Fibroblast of skin of scalp (primary cell): ENCODE results near the gene ACTL7A.

ENCODE experiments used
- DNase-seq: peaks from one replicate; pipeline ENCODE4 v3.0.0-alpha.2; 2013

ACTL7A gene

GRCh38 chr9:108850293-108850897 is 11.7 kb upstream of the ACTL7A start:
- DNase-seq: no peak

- DNase-seq: no peak
Observed at GRCh38 chr9:108851138-108851537, 10.9 kb upstream of the ACTL7A start.

DNA sequence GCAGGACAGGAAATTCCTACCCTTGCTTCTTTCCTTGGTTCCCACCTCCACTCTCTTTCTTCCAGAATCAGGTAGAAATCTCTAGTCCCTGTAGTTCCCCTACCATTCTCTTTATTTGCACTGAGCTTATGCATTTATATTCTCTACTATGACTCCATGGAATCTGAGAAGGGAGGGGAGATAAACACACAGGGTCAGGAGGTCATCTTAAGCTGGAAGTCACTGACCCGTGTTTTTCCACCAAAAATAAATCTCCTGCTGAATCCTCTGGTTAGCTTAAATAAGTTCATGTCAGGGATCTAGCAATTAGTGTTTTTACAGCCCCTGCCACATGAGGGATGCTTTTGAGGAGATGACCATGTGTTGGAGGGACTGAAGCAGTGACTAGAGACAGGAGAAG is 10.0 kb upstream of the ACTL7A start:
- DNase-seq: no peak

GRCh38 chr9:108854094-108854493 is 8.0 kb upstream of the ACTL7A start:
- no peak for DNase-seq

DNA sequence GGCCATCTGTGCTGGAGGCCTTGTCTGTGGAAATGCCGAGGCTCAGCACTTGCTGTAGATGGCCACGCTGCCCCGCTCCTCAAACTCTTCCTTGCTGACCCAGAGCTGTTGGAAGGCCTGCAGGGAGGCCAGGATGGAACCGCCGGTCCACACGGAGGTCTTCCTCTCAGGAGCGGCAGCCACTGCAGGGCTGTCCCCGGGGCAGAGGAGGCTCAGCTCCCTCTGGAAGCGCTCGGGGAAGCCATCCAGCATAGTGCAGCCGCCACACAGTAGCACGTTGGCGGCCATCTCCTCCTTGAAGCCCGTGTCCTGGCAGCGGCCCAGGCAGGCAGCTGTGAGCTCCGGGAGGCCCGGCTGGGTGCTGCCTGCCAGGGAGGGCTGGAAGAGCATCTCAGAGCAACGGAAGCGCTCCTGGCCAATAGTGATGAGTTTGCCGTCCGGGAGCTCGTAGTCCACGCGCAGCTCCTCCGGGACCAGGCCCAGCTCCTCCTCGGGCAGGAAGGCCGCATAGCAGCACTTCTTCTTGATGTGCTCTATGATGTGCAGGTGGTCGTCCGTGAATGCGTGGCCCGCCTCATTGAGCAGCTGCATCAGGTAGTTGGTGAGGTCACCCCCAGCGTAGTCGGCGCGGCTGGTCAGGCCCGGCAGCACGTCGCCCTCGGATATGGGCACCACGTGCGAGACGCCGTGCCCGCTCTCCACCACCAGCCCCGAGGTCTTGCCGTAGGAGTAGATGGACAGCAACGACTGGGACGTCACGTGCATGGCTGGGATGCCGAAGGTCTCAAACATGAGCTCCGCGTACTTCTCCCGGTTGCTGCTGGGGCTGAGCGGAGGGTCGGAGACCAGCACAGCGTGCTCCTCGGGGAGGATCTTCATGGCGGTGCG is 7.2 kb upstream of the ACTL7A start:
- no peak for DNase-seq

DNA sequence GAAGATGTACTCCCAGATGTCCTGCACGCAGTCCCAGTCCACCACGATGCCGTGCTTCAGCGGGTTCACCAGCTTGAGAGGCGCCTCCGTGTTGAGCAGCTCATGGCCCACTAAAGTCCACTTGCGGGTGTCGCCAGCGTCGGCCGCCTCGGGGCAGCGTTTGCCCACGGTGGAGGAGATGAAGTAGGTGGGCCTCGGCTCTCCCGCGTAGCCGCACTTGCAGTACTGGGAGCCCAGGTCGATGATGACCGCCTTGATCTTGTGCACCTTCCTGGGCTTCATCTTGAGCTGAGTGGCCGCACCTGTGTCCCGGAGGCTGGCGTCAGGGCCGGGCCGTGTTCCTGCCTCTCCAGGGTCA is 6.6 kb upstream of the ACTL7A start:
- DNase-seq: no peak

DNA sequence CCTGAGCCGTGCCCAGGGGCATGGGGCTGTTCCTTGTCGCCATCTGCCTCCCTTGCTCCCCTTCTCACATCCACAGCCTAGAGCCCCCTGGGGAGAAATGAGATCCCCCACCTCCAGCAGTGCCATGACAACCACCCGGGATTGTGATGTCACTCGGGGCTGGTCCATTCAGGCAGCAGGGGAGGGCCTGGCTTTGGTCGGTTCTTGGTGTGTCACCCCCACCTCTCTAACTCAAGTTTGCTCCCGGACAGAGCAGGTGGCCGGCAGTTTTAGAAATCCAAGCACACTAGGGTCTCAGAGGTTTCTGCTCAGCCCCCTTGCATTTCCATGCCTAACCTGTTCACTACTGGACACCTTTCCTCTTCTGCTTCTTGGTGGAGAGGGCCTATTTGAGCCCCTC is 6.2 kb upstream of the ACTL7A start, which contains the start of gene ACTL7B:
Gene ACTL7B (minus strand): TSS at position 99 of the 400 bp plus-strand sequence. CDS start 56 bp downstream, at position 43.
- no peak for DNase-seq

DNA sequence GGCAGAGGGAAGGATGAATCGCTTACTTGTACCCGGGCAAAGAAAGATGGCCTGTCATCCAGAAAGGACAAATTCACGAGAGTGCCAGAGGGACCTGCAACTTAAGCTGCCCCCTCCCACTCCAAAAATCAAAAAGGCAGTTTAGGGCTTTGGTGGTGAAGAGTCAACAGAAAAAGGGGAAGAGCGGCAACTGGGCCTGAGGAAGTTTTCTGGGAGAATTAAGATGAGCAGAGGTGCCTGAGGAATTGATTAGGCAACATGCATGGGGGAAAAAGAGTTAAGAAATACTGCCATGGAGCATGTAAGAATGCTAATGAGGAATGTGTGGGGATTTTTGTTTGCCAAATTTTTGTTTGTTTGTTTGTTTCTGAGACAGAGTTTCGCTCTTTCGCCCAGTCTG is 4.5 kb upstream of the ACTL7A start:
- no peak for DNase-seq

DNA sequence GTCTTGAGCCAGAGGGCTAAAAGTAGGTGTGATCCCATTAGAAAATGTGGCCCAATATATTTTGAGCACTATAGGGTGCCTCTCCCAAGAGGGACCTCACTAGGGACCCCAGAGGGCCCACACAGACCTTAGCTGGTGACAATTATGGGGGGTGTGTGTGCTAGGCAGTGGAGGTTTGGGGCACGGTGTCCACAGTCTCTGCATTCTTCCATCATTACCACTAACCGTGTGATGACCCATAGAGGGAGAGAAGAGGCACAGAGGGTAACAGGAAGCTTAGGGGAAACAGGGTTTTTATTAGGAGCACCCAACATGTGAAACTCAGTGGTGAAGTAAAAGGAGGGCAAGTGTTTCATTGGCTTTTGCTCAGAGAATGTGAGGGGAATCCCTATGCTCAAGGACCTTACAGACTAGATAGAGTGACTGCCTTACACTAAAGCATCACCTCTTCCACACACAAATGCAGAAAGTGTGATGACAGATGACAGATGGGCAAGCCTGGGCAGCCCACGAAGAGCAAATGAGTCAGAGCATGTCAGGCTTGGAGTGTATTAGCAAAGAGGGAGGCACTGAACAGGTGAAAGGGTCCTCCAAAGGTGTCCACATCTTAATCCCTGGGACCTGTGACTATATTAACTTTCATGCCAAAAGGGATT is 2.5 kb upstream of the ACTL7A start:
- no peak for DNase-seq

- no peak for DNase-seq
Observed at GRCh38 chr9:108860354-108860753, 1.7 kb upstream of the ACTL7A start.

- no peak for DNase-seq
Observed at GRCh38 chr9:108860764-108861163, 1.3 kb upstream of the ACTL7A start.

GRCh38 chr9:108861464-108861863 is 602 bp upstream of the ACTL7A start:
- DNase-seq: no peak

- no peak for DNase-seq
Observed at GRCh38 chr9:108863891-108864290, 1.8 kb downstream of the ACTL7A start.

GRCh38 chr9:108864446-108864845 is 2.4 kb downstream of the ACTL7A start:
- DNase-seq: no peak

GRCh38 chr9:108865037-108865436 is 3.0 kb downstream of the ACTL7A start:
- DNase-seq: no peak

GRCh38 chr9:108866001-108866420 is 3.9 kb downstream of the ACTL7A start:
- DNase-seq: no peak

GRCh38 chr9:108867116-108867515 is 5.0 kb downstream of the ACTL7A start:
- no peak for DNase-seq

DNA sequence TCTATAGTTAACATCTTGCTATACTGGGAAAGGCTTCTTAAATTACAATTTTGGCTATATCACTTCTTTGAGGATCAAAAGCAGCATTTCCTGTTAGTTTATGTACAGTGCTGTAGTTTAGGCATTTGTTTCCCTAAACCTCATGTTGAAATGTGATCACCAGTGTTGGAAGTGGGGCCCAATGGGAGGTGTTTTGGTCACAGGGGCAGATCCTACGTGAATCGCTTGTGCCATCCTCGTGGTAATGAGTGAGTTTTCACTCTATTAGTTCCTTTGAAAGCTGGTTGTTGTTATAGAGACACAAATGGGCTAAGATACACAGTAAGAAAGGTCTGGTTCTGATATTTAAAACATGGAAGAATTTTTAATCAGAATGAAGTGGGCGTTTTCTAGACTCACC is 5.8 kb downstream of the ACTL7A start:
- DNase-seq: no peak

GRCh38 chr9:108869092-108869725 is 7.1 kb downstream of the ACTL7A start:
- DNase-seq: peak; percentile 5

DNA sequence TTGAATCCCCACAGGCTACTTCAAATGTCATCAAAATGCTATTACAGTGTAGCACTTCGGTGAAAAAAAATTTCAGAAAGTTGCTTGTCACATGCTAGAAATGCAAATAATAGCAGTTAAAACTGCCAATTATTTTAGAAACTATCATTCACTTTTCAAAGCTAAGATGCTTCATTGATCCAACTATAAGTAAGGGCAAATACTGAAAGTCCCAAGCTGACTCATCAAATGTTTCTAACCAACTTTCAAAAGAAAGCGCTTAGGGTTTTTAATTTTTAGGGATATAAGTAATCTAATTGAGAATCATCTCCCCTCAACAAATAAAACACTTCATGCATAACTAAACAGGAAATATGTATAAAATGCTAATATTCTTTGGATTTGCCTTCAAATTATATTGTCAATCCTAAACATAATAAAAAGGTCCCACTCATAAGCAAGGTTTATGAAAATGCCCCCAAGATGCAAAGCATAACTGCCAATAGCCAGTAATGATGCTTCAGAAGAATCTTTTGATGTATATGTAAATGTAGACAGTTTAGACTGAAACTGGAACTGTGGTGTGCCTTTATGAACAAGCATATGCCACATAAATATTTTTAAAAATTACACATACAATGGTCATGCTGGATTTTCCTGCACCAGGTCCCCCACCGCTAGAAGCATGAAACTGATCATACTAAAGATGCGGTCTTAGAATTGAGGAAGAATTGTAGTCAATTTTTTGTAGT is 12.2 kb downstream of the ACTL7A start:
- no peak for DNase-seq

DNA sequence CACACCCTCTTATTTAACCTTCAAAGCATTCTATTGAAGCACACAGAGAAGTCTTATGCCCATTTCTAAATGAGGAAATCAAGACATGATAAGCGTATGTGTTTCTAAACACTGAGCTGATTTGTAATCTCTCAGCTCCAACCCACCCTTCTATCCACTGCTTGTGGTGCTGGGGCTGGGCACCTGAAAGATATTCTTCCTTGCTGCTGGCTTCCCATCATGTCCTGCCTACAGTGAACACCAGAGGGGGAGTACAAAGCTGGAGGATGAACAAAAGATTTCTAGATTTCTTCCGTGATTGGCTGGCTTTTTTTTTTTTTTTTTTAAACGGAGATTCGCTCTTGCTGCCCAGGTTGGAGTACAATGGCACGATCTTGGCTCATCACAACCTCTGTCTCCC is 14.4 kb downstream of the ACTL7A start:
- DNase-seq: no peak

- no peak for DNase-seq
Observed at GRCh38 chr9:108877524-108877923, 15.5 kb downstream of the ACTL7A start.
